ENCODE data around the gene DNAJC17.

- TF ChIP-seq CTCF (IDR thresholded peaks at IDR 0.05) (no peak), POLR2AphosphoS5 (IDR thresholded peaks at IDR 0.05; ENCODE audit: low read depth, low read length) (no peak), REST (IDR thresholded peaks at IDR 0.05; ENCODE audit: insufficient read depth in 1 of 2, low read depth in 2 of 2, low read length in 1 of 2) (no peak), TCF7L2 (IDR thresholded peaks at IDR 0.05; ENCODE audit: low read depth, low read length) (no peak)
These were observed 45.3 kb upstream of the DNAJC17 start for GRCh38 chr15:40852529-40852928.
